Measurements from ENCODE around the gene LOXL4.

LOXL4 gene

GRCh38 chr10:98205351-98205750, 62.6 kb downstream of the LOXL4 start:
- H3K9ac ChIP-seq (ENCODE audit: low read length): no peak overlapping the region
- H4K91ac ChIP-seq (ENCODE audit: low read length): no peak overlapping the region
- H3K14ac ChIP-seq (ENCODE audit: low read length in 2 of 2): no peak overlapping the region
- no peak overlapping the region for H2AFZ ChIP-seq (ENCODE audit: low read depth, low read length)
- no peak overlapping the region for H3K4ac ChIP-seq (ENCODE audit: low read depth in 1 of 2, low read length in 2 of 2)
- H2BK12ac ChIP-seq (ENCODE audit: low read length in 2 of 2): no peak overlapping the region
- no peak overlapping the region for H4K8ac ChIP-seq (ENCODE audit: low read length)
- no peak overlapping the region for H3K4me3 ChIP-seq (ENCODE audit: insufficient read depth in 1 of 2, low read depth in 1 of 2, low read length in 2 of 2)
- H2BK15ac ChIP-seq (ENCODE audit: low read depth, poor library complexity, severe bottlenecking): no peak overlapping the region
- H3K36me3 ChIP-seq (ENCODE audit: control insufficient read depth in 1 of 2, insufficient read depth in 2 of 2, low read depth in 1 of 2, low read length in 2 of 2): peaks cover 0 to 28% of the 10 kb centered on the region in 2 experiments
- no peak overlapping the region for H2BK5ac ChIP-seq (ENCODE audit: low read depth, low read length, poor library complexity, severe bottlenecking)
- H3K27ac ChIP-seq (ENCODE audit: low read length, poor library complexity, severe bottlenecking): no peak overlapping the region
- H3K4me1 ChIP-seq (ENCODE audit: control insufficient read depth, insufficient read depth, low read depth, low read length): no peaks in the 10 kb centered on the region
- H2AK5ac ChIP-seq (ENCODE audit: low read length, severe bottlenecking): no peak overlapping the region
- no peak overlapping the region for H3K18ac ChIP-seq (ENCODE audit: low read depth in 1 of 2, low read length in 2 of 2)
- no peaks in the 10 kb centered on the region for H3K27me3 ChIP-seq (ENCODE audit: control insufficient read depth in 1 of 2, insufficient read depth in 1 of 2, low read length in 2 of 2)
- H3K4me2 ChIP-seq (ENCODE audit: low read length, poor library complexity, severe bottlenecking): no peak overlapping the region
- 100% methylated on average over 1 of the region's 2 CpGs for WGBS
- no peak overlapping the region for H2BK120ac ChIP-seq (ENCODE audit: low read depth, low read length)
- peaks cover 10% of the 10 kb centered on the region for H3K79me1 ChIP-seq (replicated peaks; ENCODE audit: low read length, poor library complexity, severe bottlenecking)
- no peaks in the 10 kb centered on the region for H3K9me3 ChIP-seq (ENCODE audit: control insufficient read depth, low read length)
- H3K23ac ChIP-seq (ENCODE audit: low read length in 2 of 2): no peak overlapping the region
- DNase-seq: no peak

DNA sequence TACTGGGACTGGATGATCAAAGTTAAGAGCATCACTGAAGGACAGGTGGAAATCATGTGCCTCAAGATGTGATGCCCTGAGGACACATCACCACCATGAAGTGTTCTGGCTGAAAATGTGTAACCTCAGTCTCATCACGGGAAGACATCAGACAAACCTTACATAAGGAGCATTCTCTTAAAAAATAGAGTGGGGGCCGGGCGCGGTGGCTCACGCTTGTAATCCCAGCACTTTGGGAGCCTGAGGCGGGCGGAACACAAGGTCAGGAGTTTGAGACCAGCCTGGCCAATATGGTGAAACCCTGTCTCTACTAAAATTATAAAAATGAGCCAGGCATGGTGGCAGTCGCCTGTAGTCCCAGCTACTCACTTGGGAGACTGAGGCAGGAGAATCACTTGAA, 65.6 kb downstream of the LOXL4 start:
- Histone ChIP-seq H4K8ac (ENCODE audit: low read length) (no peak overlapping the region), H2AK5ac (ENCODE audit: low read length, severe bottlenecking) (no peak overlapping the region), H3K27ac (ENCODE audit: low read length, poor library complexity, severe bottlenecking) (no peak overlapping the region), H2BK15ac (ENCODE audit: low read depth, poor library complexity, severe bottlenecking) (no peak overlapping the region), H4K91ac (ENCODE audit: low read length) (no peak overlapping the region), H3K4me3 (ENCODE audit: insufficient read depth in 1 of 2, low read depth in 1 of 2, low read length in 2 of 2) (no peak overlapping the region), H3K9me3 (ENCODE audit: control insufficient read depth, low read length) (no peaks in the 10 kb centered on the region), H3K14ac (ENCODE audit: low read length in 2 of 2) (no peak overlapping the region), H2BK5ac (ENCODE audit: low read depth, low read length, poor library complexity, severe bottlenecking) (no peak overlapping the region), H3K36me3 (ENCODE audit: control insufficient read depth in 1 of 2, insufficient read depth in 2 of 2, low read depth in 1 of 2, low read length in 2 of 2) (no peaks in the 10 kb centered on the region), H3K27me3 (ENCODE audit: control insufficient read depth in 1 of 2, insufficient read depth in 1 of 2, low read length in 2 of 2) (no peaks in the 10 kb centered on the region), H3K9ac (ENCODE audit: low read length) (no peak overlapping the region), H3K18ac (ENCODE audit: low read depth in 1 of 2, low read length in 2 of 2) (no peak overlapping the region), H3K4ac (ENCODE audit: low read depth in 1 of 2, low read length in 2 of 2) (no peak overlapping the region), H3K4me1 (ENCODE audit: control insufficient read depth, insufficient read depth, low read depth, low read length) (no peaks in the 10 kb centered on the region), H2AFZ (ENCODE audit: low read depth, low read length) (no peak overlapping the region), H2BK12ac (ENCODE audit: low read length in 2 of 2) (no peak overlapping the region), H3K4me2 (ENCODE audit: low read length, poor library complexity, severe bottlenecking) (no peak overlapping the region), H3K79me1 (replicated peaks; ENCODE audit: low read length, poor library complexity, severe bottlenecking) (peaks cover 7% of the 10 kb centered on the region), H3K23ac (ENCODE audit: low read length in 2 of 2) (no peak overlapping the region), H2BK120ac (ENCODE audit: low read depth, low read length) (no peak overlapping the region)
- over 99% methylated on average over 8 of the region's 8 CpGs for WGBS
- no peak for DNase-seq

- no peak overlapping the region for H4K8ac ChIP-seq (ENCODE audit: low read length)
- H3K14ac ChIP-seq (ENCODE audit: low read length in 2 of 2): no peak overlapping the region
- H2AFZ ChIP-seq (ENCODE audit: low read depth, low read length): no peak overlapping the region
- H3K9ac ChIP-seq (ENCODE audit: low read length): no peak overlapping the region
- peaks cover 13% of the 10 kb centered on the region for H3K79me1 ChIP-seq (replicated peaks; ENCODE audit: low read length, poor library complexity, severe bottlenecking)
- H2BK5ac ChIP-seq (ENCODE audit: low read depth, low read length, poor library complexity, severe bottlenecking): no peak overlapping the region
- no peaks in the 10 kb centered on the region for H3K4me1 ChIP-seq (ENCODE audit: control insufficient read depth, insufficient read depth, low read depth, low read length)
- no peak overlapping the region for H3K4ac ChIP-seq (ENCODE audit: low read depth in 1 of 2, low read length in 2 of 2)
- no peak overlapping the region for H2BK120ac ChIP-seq (ENCODE audit: low read depth, low read length)
- no peaks in the 10 kb centered on the region for H3K27me3 ChIP-seq (ENCODE audit: control insufficient read depth in 1 of 2, insufficient read depth in 1 of 2, low read length in 2 of 2)
- no peak overlapping the region for H2BK12ac ChIP-seq (ENCODE audit: low read length in 2 of 2)
- DNase-seq: no peak
- 97% methylated on average over 5 of the region's 5 CpGs for WGBS
- H3K4me2 ChIP-seq (ENCODE audit: low read length, poor library complexity, severe bottlenecking): no peak overlapping the region
- H3K36me3 ChIP-seq (ENCODE audit: control insufficient read depth in 1 of 2, insufficient read depth in 2 of 2, low read depth in 1 of 2, low read length in 2 of 2): no peaks in the 10 kb centered on the region
- no peak overlapping the region for H3K4me3 ChIP-seq (ENCODE audit: insufficient read depth in 1 of 2, low read depth in 1 of 2, low read length in 2 of 2)
- no peak overlapping the region for H2AK5ac ChIP-seq (ENCODE audit: low read length, severe bottlenecking)
- no peak overlapping the region for H3K23ac ChIP-seq (ENCODE audit: low read length in 2 of 2)
- no peaks in the 10 kb centered on the region for H3K9me3 ChIP-seq (ENCODE audit: control insufficient read depth, low read length)
- H3K18ac ChIP-seq (ENCODE audit: low read depth in 1 of 2, low read length in 2 of 2): no peak overlapping the region
- H4K91ac ChIP-seq (ENCODE audit: low read length): no peak overlapping the region
- no peak overlapping the region for H2BK15ac ChIP-seq (ENCODE audit: low read depth, poor library complexity, severe bottlenecking)
- H3K27ac ChIP-seq (ENCODE audit: low read length, poor library complexity, severe bottlenecking): no peak overlapping the region
Observed at GRCh38 chr10:98201760-98202159, 66.2 kb downstream of the LOXL4 start.

Measured in mesenchymal stem cell (in vitro differentiated cells and primary cell).